Mesendoderm (in vitro differentiated cells): ENCODE measurements around the gene ANKHD1.
"Not testable (repeated sequence)": the region's sequence is repeated elsewhere in the genome, so short reads cannot be mapped to it uniquely, and the experiment has no call there.

Experiments
- DNase-seq: peaks from one replicate; pipeline ENCODE4 v3.0.0; 2013
- H2AK5ac ChIP-seq: 2 replicates; pipeline ENCODE4 v1.6.1; 2013; ENCODE audit warnings: low read length, inconsistent platforms
- H2BK120ac ChIP-seq: 2 replicates; pipeline ENCODE4 v1.6.1; 2013; ENCODE audit warnings: low read depth, mild to moderate bottlenecking, low read length, moderate library complexity, mixed read lengths
- H2BK15ac ChIP-seq: replicated peaks from 2 replicates; pipeline ENCODE4 v1.6.1; 2013; ENCODE audit warnings: low read depth, mild to moderate bottlenecking, moderate library complexity
- H2BK5ac ChIP-seq: 2 replicates; pipeline ENCODE4 v1.6.1; 2013; ENCODE audit warnings: low read length, inconsistent platforms
- H3K18ac ChIP-seq: 2 replicates; pipeline ENCODE4 v1.6.1; 2013; ENCODE audit warnings: mild to moderate bottlenecking, low read length, mixed read lengths
- H3K23ac ChIP-seq: one replicate; pipeline ENCODE4 v1.6.1; 2013; ENCODE audit warnings: low read length
- H3K27ac ChIP-seq: 2 replicates; pipeline ENCODE4 v1.5.1; 2013; ENCODE audit warnings: low read depth, mild to moderate bottlenecking, inconsistent platforms, low read length, moderate library complexity
- H3K27me3 ChIP-seq: 2 replicates; pipeline ENCODE4 v1.6.1; 2013; ENCODE audit warnings: low read length, control low read depth, mild to moderate bottlenecking, inconsistent platforms; ENCODE audit not compliant: insufficient read depth, poor library complexity
- H3K36me3 ChIP-seq: 2 replicates; pipeline ENCODE4 v1.6.1; 2013; ENCODE audit warnings: low read length, inconsistent platforms; ENCODE audit not compliant: control insufficient read depth, insufficient read depth
- H3K4ac ChIP-seq: one replicate; pipeline ENCODE4 v1.6.1; 2013; ENCODE audit warnings: low read depth, mild to moderate bottlenecking, low read length, moderate library complexity
- H3K4me1 ChIP-seq: 2 replicates; pipeline ENCODE4 v1.6.1; 2013; ENCODE audit warnings: low read depth, low read length, inconsistent platforms; ENCODE audit not compliant: control insufficient read depth
- H3K4me2 ChIP-seq: 2 replicates; pipeline ENCODE4 v1.6.1; 2013; ENCODE audit warnings: low read length
- H3K4me3 ChIP-seq: 2 replicates; pipeline ENCODE4 v1.5.1; 2013; ENCODE audit warnings: mild to moderate bottlenecking, low read length
- H3K56ac ChIP-seq: one replicate; pipeline ENCODE4 v1.6.1; 2013; ENCODE audit warnings: low read length
- H3K79me1 ChIP-seq: 2 replicates; pipeline ENCODE4 v1.6.1; 2013; ENCODE audit warnings: low read length, inconsistent platforms
- H3K79me2 ChIP-seq: 2 replicates; pipeline ENCODE4 v1.6.1; 2013; ENCODE audit warnings: mild to moderate bottlenecking, low read length; ENCODE audit not compliant: control insufficient read depth, insufficient read depth
- H3K9ac ChIP-seq: 2 replicates; pipeline ENCODE4 v1.6.1; 2013; ENCODE audit warnings: low read length, inconsistent platforms
- H4K5ac ChIP-seq: one replicate; pipeline ENCODE4 v1.6.1; 2013; ENCODE audit warnings: low read length
- H4K8ac ChIP-seq: one replicate; pipeline ENCODE4 v1.6.1; 2013; ENCODE audit warnings: low read depth, mild to moderate bottlenecking, control low read depth, low read length, moderate library complexity
- WGBS: extraction: QIAGEN DNeasy Blood & Tissue Kit; methylation state at CpG from one replicate; pipeline ENCODE4 v1.1.7; 2013; ENCODE audit warnings: low lambda C conversion rate, missing lambda C conversion rate; ENCODE audit not compliant: insufficient coverage; ENCODE audit errors: extremely low coverage; 5-methylcytosine and 5-hydroxymethylcytosine counted together

The ANKHD1 gene

GRCh38 chr5:140573683-140574082 lies 172.1 kb downstream of the ANKHD1 start:
- Histone ChIP-seq H2BK5ac (peak overlapping the region; percentile 89), H3K23ac (peak overlapping the region; percentile 91), H3K4me1 (peaks cover 5% of the 10 kb centered on the region), H3K9ac (no peak overlapping the region), H3K79me2 (no peaks in the 10 kb centered on the region), H2BK120ac (peak overlapping the region; percentile 50), H2BK15ac (no peak overlapping the region), H3K79me1 (no peaks in the 10 kb centered on the region), H3K4ac (peak overlapping the region; percentile 77), H3K27ac (peak overlapping the region; percentile 90), H3K27me3 (no peaks in the 10 kb centered on the region), H2AK5ac (peak overlapping the region; percentile 28), H3K4me3 (no peak overlapping the region), H4K8ac (no peak overlapping the region), H3K36me3 (no peaks in the 10 kb centered on the region), H3K18ac (peak overlapping the region; percentile 85), H4K5ac (no peak overlapping the region), H3K4me2 (no peak overlapping the region), H3K56ac (peak overlapping the region; percentile 75)
- DNase-seq: no peak
- WGBS: no CpG with 5 or more reads among the region's 7 CpGs

- no peaks in the 10 kb centered on the region for H3K79me2 ChIP-seq
- no peak overlapping the region for H2BK120ac ChIP-seq
- H3K4me1 ChIP-seq: peaks cover 5% of the 10 kb centered on the region
- no peaks in the 10 kb centered on the region for H3K79me1 ChIP-seq
- no peak overlapping the region for H2BK5ac ChIP-seq
- H3K36me3 ChIP-seq: no peaks in the 10 kb centered on the region
- no peak overlapping the region for H3K9ac ChIP-seq
- no CpG with 5 or more reads among the region's 3 CpGs for WGBS
- H3K4me3 ChIP-seq: no peak overlapping the region
- no peak overlapping the region for H2AK5ac ChIP-seq
- H3K18ac ChIP-seq: no peak overlapping the region
- no peak overlapping the region for H3K56ac ChIP-seq
- peak; percentile 96 for DNase-seq
- no peak overlapping the region for H4K5ac ChIP-seq
- no peaks in the 10 kb centered on the region for H3K27me3 ChIP-seq
- no peak overlapping the region for H3K4ac ChIP-seq
- no peak overlapping the region for H2BK15ac ChIP-seq
- H3K4me2 ChIP-seq: no peak overlapping the region
- no peak overlapping the region for H4K8ac ChIP-seq
- H3K27ac ChIP-seq: peak overlapping the region; percentile 90
- no peak overlapping the region for H3K23ac ChIP-seq
Measured at GRCh38 chr5:140574165-140574564, 172.5 kb downstream of the ANKHD1 start.

- H2BK15ac ChIP-seq: no peak overlapping the region
- no peak overlapping the region for H2BK120ac ChIP-seq
- no peak overlapping the region for H4K8ac ChIP-seq
- H4K5ac ChIP-seq: no peak overlapping the region
- no peak overlapping the region for H2AK5ac ChIP-seq
- WGBS: no CpG with 5 or more reads among the region's 8 CpGs
- H3K4me1 ChIP-seq: peaks cover 5% of the 10 kb centered on the region
- H3K79me2 ChIP-seq: no peaks in the 10 kb centered on the region
- H3K27me3 ChIP-seq: no peaks in the 10 kb centered on the region
- H3K79me1 ChIP-seq: no peaks in the 10 kb centered on the region
- H2BK5ac ChIP-seq: peak overlapping the region; percentile 10
- peak overlapping the region; percentile 2 for H3K4ac ChIP-seq
- H3K27ac ChIP-seq: peak overlapping the region; percentile 3
- H3K56ac ChIP-seq: peak overlapping the region; percentile 40
- no peak overlapping the region for H3K23ac ChIP-seq
- no peak overlapping the region for H3K9ac ChIP-seq
- no peak overlapping the region for H3K4me2 ChIP-seq
- no peaks in the 10 kb centered on the region for H3K36me3 ChIP-seq
- no peak overlapping the region for H3K18ac ChIP-seq
- H3K4me3 ChIP-seq: no peak overlapping the region
- peak; percentile 57 for DNase-seq
Measured at GRCh38 chr5:140575309-140575708, 173.7 kb downstream of the ANKHD1 start.

GRCh38 chr5:140576776-140577201 lies 175.2 kb downstream of the ANKHD1 start:
- Histone ChIP-seq H2BK5ac (no peak overlapping the region), H3K4ac (no peak overlapping the region), H4K5ac (no peak overlapping the region), H3K4me2 (no peak overlapping the region), H3K27ac (peak overlapping the region; percentile 21), H3K4me3 (no peak overlapping the region), H2BK15ac (no peak overlapping the region), H4K8ac (no peak overlapping the region), H3K79me2 (no peaks in the 10 kb centered on the region), H3K36me3 (no peaks in the 10 kb centered on the region), H3K4me1 (peaks cover 5% of the 10 kb centered on the region), H3K27me3 (no peaks in the 10 kb centered on the region), H2BK120ac (no peak overlapping the region), H2AK5ac (no peak overlapping the region), H3K23ac (no peak overlapping the region), H3K18ac (no peak overlapping the region), H3K9ac (no peak overlapping the region), H3K56ac (peak overlapping the region; percentile 37), H3K79me1 (no peaks in the 10 kb centered on the region)
- WGBS: no CpG with 5 or more reads among the region's 2 CpGs
- DNase-seq: peak; percentile 27

GRCh38 chr5:140579188-140579747 lies 177.6 kb downstream of the ANKHD1 start:
- H3K36me3 ChIP-seq, H2BK15ac ChIP-seq, H3K18ac ChIP-seq, H3K27me3 ChIP-seq, DNase-seq, H3K4me3 ChIP-seq, H3K56ac ChIP-seq, H3K23ac ChIP-seq, H2AK5ac ChIP-seq, H4K8ac ChIP-seq, H4K5ac ChIP-seq, H3K4me1 ChIP-seq, H3K27ac ChIP-seq, H3K9ac ChIP-seq, H3K79me2 ChIP-seq, H3K4ac ChIP-seq, H2BK5ac ChIP-seq, H3K4me2 ChIP-seq, H2BK120ac ChIP-seq, H3K79me1 ChIP-seq: not testable (repeated sequence)
- WGBS: no CpG with 5 or more reads among the region's 6 CpGs

- Histone ChIP-seq H3K4me2 (no peak overlapping the region), H2BK120ac (no peak overlapping the region), H4K8ac (no peak overlapping the region), H3K79me1 (no peaks in the 10 kb centered on the region), H2AK5ac (no peak overlapping the region), H3K9ac (no peak overlapping the region), H3K18ac (no peak overlapping the region), H4K5ac (no peak overlapping the region), H2BK5ac (no peak overlapping the region), H2BK15ac (no peak overlapping the region), H3K79me2 (no peaks in the 10 kb centered on the region), H3K4me1 (no peaks in the 10 kb centered on the region), H3K56ac (no peak overlapping the region), H3K23ac (no peak overlapping the region), H3K4me3 (no peak overlapping the region), H3K4ac (no peak overlapping the region), H3K27me3 (no peaks in the 10 kb centered on the region), H3K27ac (no peak overlapping the region), H3K36me3 (no peaks in the 10 kb centered on the region)
- no peak for DNase-seq
- no CpG with 5 or more reads among the region's 1 CpG for WGBS
Measured at GRCh38 chr5:140587495-140587894, 185.9 kb downstream of the ANKHD1 start.
